GM23338 (cell line): ENCODE measurements around the gene CHRNA5. TPM values are rescaled to one million over a fixed set of nuclear protein-coding genes. Genes with fewer than 3 reads are reported as not detected.

Experiments used
- ATAC-seq: fragments of 200-7000 bp; cut with Tn5 transposase; 3 replicates; pipeline ENCODE4 v1.9.1; 2020
- DNase-seq: peaks from one replicate; pipeline ENCODE4 v3.0.0-alpha.2; 2015; ENCODE audit warnings: low spot score
- H2AFZ ChIP-seq: fragments of 200-600 bp; sonication (generic); 2 replicates; pipeline ENCODE4 v1.8.0; 2016; ENCODE audit warnings: antibody characterized with exemption, mild to moderate bottlenecking, moderate library complexity
- H3F3A ChIP-seq: fragments of 200-600 bp; sonication (generic); replicated peaks from 2 replicates; pipeline ENCODE4 v1.8.0; 2017; ENCODE audit warnings: antibody characterized with exemption, mixed run types, low read depth
- H3K27ac ChIP-seq: fragments of 200-600 bp; sonication (generic); 2 replicates; pipeline ENCODE4 v1.6.1; 2016; ENCODE audit warnings: low read depth
- H3K27me3 ChIP-seq: fragments of 200-600 bp; sonication (generic); 2 replicates; pipeline ENCODE4 v1.8.0; 2016; ENCODE audit warnings: mild to moderate bottlenecking, mixed run types, moderate library complexity; ENCODE audit not compliant: insufficient read depth
- H3K36me3 ChIP-seq: fragments of 200-600 bp; sonication (generic); 2 replicates; pipeline ENCODE4 v1.8.0; 2016; ENCODE audit warnings: mild to moderate bottlenecking; ENCODE audit not compliant: insufficient read depth
- H3K4me1 ChIP-seq: fragments of 200-600 bp; sonication (generic); 2 replicates; pipeline ENCODE4 v1.8.0; 2016; ENCODE audit warnings: mild to moderate bottlenecking, moderate library complexity; ENCODE audit not compliant: insufficient read depth
- H3K4me2 ChIP-seq: fragments of 200-600 bp; sonication (generic); 2 replicates; pipeline ENCODE4 v1.7.1; 2017; ENCODE audit warnings: mixed run types
- H3K4me3 ChIP-seq: fragments of 200-600 bp; sonication (generic); 2 replicates; pipeline ENCODE4 v1.6.1; 2016; ENCODE audit warnings: mixed run types
- H3K79me2 ChIP-seq: fragments of 200-600 bp; sonication (generic); replicated peaks from 2 replicates; pipeline ENCODE4 v1.8.0; 2017; ENCODE audit warnings: mild to moderate bottlenecking; ENCODE audit not compliant: insufficient read depth
- H3K9me2 ChIP-seq: fragments of 200-600 bp; sonication (generic); 2 replicates; pipeline ENCODE4 v1.8.0; 2017; ENCODE audit not compliant: insufficient read depth
- H4K20me1 ChIP-seq: fragments of 200-600 bp; sonication (generic); replicated peaks from 2 replicates; pipeline ENCODE4 v1.8.0; 2017; ENCODE audit warnings: mild to moderate bottlenecking; ENCODE audit not compliant: insufficient read depth
- H3K27ac Mint-ChIP-seq: 2 replicates; pipeline ENCODE4 v1.8.0; 2020; ENCODE audit warnings: inconsistent platforms, mild to moderate bottlenecking, moderate library complexity, mixed read lengths
- H3K27me3 Mint-ChIP-seq: 3 replicates; pipeline ENCODE4 v1.8.0; 2022; ENCODE audit warnings: low read depth, mild to moderate bottlenecking, moderate library complexity, mixed read lengths, inconsistent platforms; ENCODE audit not compliant: insufficient read depth, poor library complexity
- H3K36me3 Mint-ChIP-seq: 3 replicates; pipeline ENCODE4 v1.8.0; 2021; ENCODE audit warnings: low read depth, mild to moderate bottlenecking, inconsistent platforms, moderate library complexity, mixed read lengths
- H3K4me1 Mint-ChIP-seq: 3 replicates; pipeline ENCODE4 v1.8.0; 2020; ENCODE audit warnings: mild to moderate bottlenecking, inconsistent platforms, mixed read lengths
- H3K4me3 Mint-ChIP-seq: 3 replicates; pipeline ENCODE4 v1.8.0; 2021; ENCODE audit warnings: moderate library complexity, mild to moderate bottlenecking, inconsistent platforms, mixed read lengths
- H3K9me3 Mint-ChIP-seq: 3 replicates; pipeline ENCODE4 v1.8.0; 2020; ENCODE audit warnings: moderate library complexity, mild to moderate bottlenecking, inconsistent platforms, mixed read lengths
- CREB1 ChIP-seq: fragments of 250-450 bp; sonication (Bioruptor Pico); IDR thresholded peaks from 2 replicates; pipeline ENCODE4 v1.5.0; 2020; ENCODE audit warnings: low read depth, mild to moderate bottlenecking, moderate library complexity
- EZH2 ChIP-seq: fragments of 200-600 bp; sonication (generic); IDR thresholded peaks from one replicate; pipeline ENCODE4 v1.8.0; 2017; ENCODE audit warnings: antibody characterized with exemption, mild to moderate bottlenecking, low read depth; ENCODE audit not compliant: unreplicated experiment
- EZH2phosphoT487 ChIP-seq: fragments of 200-600 bp; sonication (generic); IDR thresholded peaks from one replicate; pipeline ENCODE4 v1.8.1; 2018; ENCODE audit warnings: antibody characterized with exemption; ENCODE audit not compliant: unreplicated experiment
- JUNB ChIP-seq: IDR thresholded peaks from one replicate; pipeline ENCODE4 v1.6.1; 2016; ENCODE audit warnings: antibody characterized with exemption; ENCODE audit not compliant: unreplicated experiment
- NANOG ChIP-seq: IDR thresholded peaks from 2 replicates; pipeline ENCODE4 v1.6.1; 2016; ENCODE audit warnings: antibody characterized with exemption, borderline replicate concordance
- POLR2AphosphoS5 ChIP-seq: IDR thresholded peaks from 2 replicates; pipeline ENCODE4 v1.6.1; 2016; ENCODE audit warnings: antibody characterized with exemption, low read depth
- STAT1 ChIP-seq: IDR thresholded peaks from one replicate; pipeline ENCODE4 v1.6.1; 2016; ENCODE audit warnings: antibody characterized with exemption; ENCODE audit not compliant: unreplicated experiment
- ZNF114 ChIP-seq: fragments of 250-450 bp; sonication (Bioruptor Pico); IDR thresholded peaks from 2 replicates; pipeline ENCODE4 v1.5.0; 2020; ENCODE audit warnings: mild to moderate bottlenecking, moderate library complexity
- ZNF331 ChIP-seq: fragments of 250-450 bp; sonication (Bioruptor Pico); IDR thresholded peaks from 2 replicates; pipeline ENCODE4 v1.5.0; 2020; ENCODE audit warnings: low read depth, mild to moderate bottlenecking, moderate library complexity
- ZNF462 ChIP-seq: fragments of 250-450 bp; sonication (Bioruptor Pico); IDR thresholded peaks from 2 replicates; pipeline ENCODE4 v1.5.0; 2020; ENCODE audit warnings: mild to moderate bottlenecking, moderate library complexity
- polyA plus RNA-seq: library from polyadenylated mRNA; unstranded; fragments of >200 nt; fragmentation: Nextera tagmentation; extraction: Ambion mirVana; gene quantifications from 2 replicates; pipeline ENCODE4 v1.2.1, GENCODE V29; 2016
- total RNA-seq: library from RNA; depleted of rRNA; stranded (reverse); fragments of >200 nt; shearing (Covaris generic); gene quantifications from 2 replicates; pipeline ENCODE4 v1.2.3, GENCODE V29; 2014
- TF ChIP-seq, protein P1 (sequence below), 2 experiments: fragments of 200-600 bp in 1 of 2; sonication (generic) in 1 of 2; conservative IDR thresholded peaks; 2 replicates each; pipeline versions ENCODE4 v1.5.1 to v1.6.1; 2016 to 2017; ENCODE audit warnings: antibody characterized with exemption in 2 of 2, low read depth in 2 of 2, mild to moderate bottlenecking in 2 of 2, moderate library complexity in 1 of 2
- TF ChIP-seq, protein P2 (sequence below): IDR thresholded peaks from 2 replicates; pipeline ENCODE4 v1.6.1; 2016; ENCODE audit warnings: antibody characterized with exemption
- TF ChIP-seq, protein P3 (sequence below): IDR thresholded peaks from one replicate; pipeline ENCODE4 v1.6.1; 2018; ENCODE audit warnings: antibody characterized with exemption; ENCODE audit not compliant: unreplicated experiment

CHRNA5 gene
- total and polyA plus RNA-seq, 2 experiments from 2014 or later: 19.6 to 23.3 TPM

- Histone ChIP-seq H3K4me1 (no peaks in the 10 kb centered on the region; the same call in 1 of the 2 replicates), H3K4me2 (no peak overlapping the region), H3K79me2 (no peaks in the 10 kb centered on the region), H3K9me2 (no peaks in the 10 kb centered on the region), H3K4me3 (no peak overlapping the region), H3F3A (no peaks in the 10 kb centered on the region), H3K27me3 (peaks cover 8% of the 10 kb centered on the region), H3K36me3 (no peaks in the 10 kb centered on the region), H3K27ac (no peak overlapping the region), H2AFZ (no peak overlapping the region), H4K20me1 (no peaks in the 10 kb centered on the region)
- ATAC-seq: no peak
- H3K4me3 Mint-ChIP-seq: no peak overlapping the region
- H3K27me3 Mint-ChIP-seq: peaks cover 14% of the 10 kb centered on the region
- no peak for DNase-seq
- no peaks in the 10 kb centered on the region; the same call in 2 of the 3 replicates for H3K9me3 Mint-ChIP-seq
- peaks cover 5% of the 10 kb centered on the region; the same call in 1 of the 3 replicates for H3K4me1 Mint-ChIP-seq
- TF ChIP-seq NANOG (no peak), ZNF114 (CRISPR knock-in tag) (no peak), STAT1 (no peak), EZH2phosphoT487 (no peak), EZH2 (no peak), JUNB (no peak), POLR2AphosphoS5 (no peak), ZNF462 (no peak), CREB1 (CRISPR knock-in tag) (no peak), ZNF331 (CRISPR knock-in tag) (no peak)
- TF ChIP-seq, protein P1, sequence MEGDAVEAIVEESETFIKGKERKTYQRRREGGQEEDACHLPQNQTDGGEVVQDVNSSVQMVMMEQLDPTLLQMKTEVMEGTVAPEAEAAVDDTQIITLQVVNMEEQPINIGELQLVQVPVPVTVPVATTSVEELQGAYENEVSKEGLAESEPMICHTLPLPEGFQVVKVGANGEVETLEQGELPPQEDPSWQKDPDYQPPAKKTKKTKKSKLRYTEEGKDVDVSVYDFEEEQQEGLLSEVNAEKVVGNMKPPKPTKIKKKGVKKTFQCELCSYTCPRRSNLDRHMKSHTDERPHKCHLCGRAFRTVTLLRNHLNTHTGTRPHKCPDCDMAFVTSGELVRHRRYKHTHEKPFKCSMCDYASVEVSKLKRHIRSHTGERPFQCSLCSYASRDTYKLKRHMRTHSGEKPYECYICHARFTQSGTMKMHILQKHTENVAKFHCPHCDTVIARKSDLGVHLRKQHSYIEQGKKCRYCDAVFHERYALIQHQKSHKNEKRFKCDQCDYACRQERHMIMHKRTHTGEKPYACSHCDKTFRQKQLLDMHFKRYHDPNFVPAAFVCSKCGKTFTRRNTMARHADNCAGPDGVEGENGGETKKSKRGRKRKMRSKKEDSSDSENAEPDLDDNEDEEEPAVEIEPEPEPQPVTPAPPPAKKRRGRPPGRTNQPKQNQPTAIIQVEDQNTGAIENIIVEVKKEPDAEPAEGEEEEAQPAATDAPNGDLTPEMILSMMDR (conservative IDR thresholded peaks at IDR 0.05; ENCODE audit: low read depth in 2 of 2): no peak
- TF ChIP-seq, protein P2, sequence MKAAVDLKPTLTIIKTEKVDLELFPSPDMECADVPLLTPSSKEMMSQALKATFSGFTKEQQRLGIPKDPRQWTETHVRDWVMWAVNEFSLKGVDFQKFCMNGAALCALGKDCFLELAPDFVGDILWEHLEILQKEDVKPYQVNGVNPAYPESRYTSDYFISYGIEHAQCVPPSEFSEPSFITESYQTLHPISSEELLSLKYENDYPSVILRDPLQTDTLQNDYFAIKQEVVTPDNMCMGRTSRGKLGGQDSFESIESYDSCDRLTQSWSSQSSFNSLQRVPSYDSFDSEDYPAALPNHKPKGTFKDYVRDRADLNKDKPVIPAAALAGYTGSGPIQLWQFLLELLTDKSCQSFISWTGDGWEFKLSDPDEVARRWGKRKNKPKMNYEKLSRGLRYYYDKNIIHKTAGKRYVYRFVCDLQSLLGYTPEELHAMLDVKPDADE: no peak
- TF ChIP-seq, protein P3, sequence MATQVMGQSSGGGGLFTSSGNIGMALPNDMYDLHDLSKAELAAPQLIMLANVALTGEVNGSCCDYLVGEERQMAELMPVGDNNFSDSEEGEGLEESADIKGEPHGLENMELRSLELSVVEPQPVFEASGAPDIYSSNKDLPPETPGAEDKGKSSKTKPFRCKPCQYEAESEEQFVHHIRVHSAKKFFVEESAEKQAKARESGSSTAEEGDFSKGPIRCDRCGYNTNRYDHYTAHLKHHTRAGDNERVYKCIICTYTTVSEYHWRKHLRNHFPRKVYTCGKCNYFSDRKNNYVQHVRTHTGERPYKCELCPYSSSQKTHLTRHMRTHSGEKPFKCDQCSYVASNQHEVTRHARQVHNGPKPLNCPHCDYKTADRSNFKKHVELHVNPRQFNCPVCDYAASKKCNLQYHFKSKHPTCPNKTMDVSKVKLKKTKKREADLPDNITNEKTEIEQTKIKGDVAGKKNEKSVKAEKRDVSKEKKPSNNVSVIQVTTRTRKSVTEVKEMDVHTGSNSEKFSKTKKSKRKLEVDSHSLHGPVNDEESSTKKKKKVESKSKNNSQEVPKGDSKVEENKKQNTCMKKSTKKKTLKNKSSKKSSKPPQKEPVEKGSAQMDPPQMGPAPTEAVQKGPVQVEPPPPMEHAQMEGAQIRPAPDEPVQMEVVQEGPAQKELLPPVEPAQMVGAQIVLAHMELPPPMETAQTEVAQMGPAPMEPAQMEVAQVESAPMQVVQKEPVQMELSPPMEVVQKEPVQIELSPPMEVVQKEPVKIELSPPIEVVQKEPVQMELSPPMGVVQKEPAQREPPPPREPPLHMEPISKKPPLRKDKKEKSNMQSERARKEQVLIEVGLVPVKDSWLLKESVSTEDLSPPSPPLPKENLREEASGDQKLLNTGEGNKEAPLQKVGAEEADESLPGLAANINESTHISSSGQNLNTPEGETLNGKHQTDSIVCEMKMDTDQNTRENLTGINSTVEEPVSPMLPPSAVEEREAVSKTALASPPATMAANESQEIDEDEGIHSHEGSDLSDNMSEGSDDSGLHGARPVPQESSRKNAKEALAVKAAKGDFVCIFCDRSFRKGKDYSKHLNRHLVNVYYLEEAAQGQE: no peak
- no peak overlapping the region for H3K27ac Mint-ChIP-seq
- peaks cover 5% of the 10 kb centered on the region; the same call in 2 of the 3 replicates for H3K36me3 Mint-ChIP-seq
These were observed 70.0 kb downstream of the CHRNA5 start for GRCh38 chr15:78635346-78635745.
